ENCODE measurements around the gene KLHL3. TPM values are rescaled to one million over a fixed set of nuclear protein-coding genes. Genes with fewer than 3 reads are reported as not detected.
"Not testable (repeated sequence)": the region's sequence is repeated elsewhere in the genome, so short reads cannot be mapped to it uniquely, and the experiment has no call there.

Gene KLHL3
- total RNA-seq, 1 donor from 2014 or later: 16.8 TPM

DNA sequence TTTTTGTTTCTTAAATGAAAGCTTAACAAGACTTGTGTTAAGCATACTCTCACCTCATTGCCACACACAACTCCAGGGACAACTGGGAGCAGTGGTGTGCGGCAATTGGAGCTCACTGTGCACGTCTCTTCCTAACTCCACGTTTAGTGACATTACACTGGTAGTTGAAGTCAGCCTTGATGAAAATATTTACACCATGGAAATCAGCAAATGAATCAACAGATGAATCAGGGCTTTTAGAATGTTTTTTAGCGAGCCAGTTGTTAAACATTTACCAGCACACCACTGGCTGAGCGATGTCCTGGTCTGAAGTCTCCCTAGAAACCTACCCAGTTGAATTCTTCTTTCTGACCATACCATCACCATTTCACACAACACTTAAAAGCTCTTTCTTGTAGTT, 67.3 kb downstream of the KLHL3 start:
- DNase-seq (ENCODE audit: low spot score): no peak

DNA sequence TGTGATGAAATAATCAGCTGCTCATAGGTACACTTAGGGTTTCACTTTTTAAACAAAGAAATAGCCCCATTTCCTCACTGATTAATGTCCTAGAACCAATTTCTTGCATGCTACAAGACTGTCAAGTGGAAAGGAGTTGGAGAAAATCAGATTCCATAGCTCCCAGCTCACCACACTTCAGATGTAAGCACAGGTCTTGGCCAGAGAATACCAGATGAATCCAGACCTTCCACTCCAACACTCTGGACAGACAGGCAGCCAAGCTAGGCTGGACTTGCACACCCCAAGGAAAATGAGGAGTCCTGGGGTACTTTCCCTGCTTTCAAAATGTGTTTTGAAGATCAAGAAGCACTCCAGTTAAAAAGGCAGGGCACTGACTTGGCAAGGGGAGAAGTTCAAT, 68.5 kb downstream of the KLHL3 start:
- no peak for DNase-seq (ENCODE audit: low spot score)

- no peak for DNase-seq (ENCODE audit: low spot score)
Observed at GRCh38 chr5:137666901-137667300, 69.0 kb downstream of the KLHL3 start.

DNA sequence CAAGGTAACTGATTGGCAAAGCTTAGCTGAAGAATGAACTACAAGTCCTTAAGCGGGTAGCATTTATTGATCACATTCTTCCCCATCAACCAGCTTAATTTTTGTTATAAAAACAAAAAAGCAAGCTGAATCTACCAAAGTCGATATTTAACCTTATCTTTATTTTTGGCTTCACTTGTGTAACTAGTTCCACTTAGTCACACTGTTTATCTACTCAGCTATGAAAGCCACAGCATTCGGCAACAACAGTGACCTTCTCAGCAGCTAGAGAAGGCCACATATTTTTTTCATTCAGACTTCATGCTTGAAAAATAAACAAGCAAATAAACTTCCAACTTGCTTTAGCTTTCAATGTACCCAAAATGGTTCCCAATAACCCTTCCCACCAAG, 69.4 kb downstream of the KLHL3 start:
- no peak for DNase-seq (ENCODE audit: low spot score)

DNA sequence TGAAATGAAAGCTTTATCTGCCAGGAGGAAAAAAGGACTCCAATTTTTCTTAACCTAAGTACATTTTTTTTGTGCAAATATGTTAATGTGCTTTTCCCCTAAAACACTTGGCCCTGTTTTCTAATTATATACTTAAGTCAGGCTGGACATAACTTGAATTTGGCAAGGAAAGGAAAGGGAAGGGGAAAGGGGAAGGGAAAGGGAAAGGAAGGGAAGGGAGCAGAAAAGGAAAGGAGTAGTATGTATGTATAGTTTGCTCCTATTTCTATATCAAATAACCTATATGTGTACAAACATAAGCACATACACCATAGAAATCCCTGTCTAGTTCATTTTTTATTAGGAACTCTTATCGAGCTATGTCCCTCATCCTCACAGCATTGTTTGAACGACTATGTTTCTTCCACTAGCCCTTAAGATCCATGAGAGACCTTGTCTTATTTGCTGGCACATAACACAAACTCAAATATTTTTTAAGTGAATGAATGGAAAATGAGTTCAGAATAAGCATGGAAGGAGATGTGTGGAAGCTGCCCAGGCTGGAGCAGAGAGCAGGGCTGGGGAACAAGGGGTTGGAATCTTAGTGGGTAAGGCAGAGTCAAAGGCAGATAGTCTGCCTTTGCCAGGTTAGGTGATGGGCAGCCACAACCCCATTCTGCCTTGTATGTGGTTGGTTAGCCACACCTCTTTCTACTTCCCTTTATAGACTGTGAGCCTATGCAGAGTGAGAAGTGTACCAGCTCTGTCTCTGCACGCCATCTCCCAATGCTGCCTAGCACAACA, 70.0 kb downstream of the KLHL3 start:
- no peak for DNase-seq (ENCODE audit: low spot score)

DNA sequence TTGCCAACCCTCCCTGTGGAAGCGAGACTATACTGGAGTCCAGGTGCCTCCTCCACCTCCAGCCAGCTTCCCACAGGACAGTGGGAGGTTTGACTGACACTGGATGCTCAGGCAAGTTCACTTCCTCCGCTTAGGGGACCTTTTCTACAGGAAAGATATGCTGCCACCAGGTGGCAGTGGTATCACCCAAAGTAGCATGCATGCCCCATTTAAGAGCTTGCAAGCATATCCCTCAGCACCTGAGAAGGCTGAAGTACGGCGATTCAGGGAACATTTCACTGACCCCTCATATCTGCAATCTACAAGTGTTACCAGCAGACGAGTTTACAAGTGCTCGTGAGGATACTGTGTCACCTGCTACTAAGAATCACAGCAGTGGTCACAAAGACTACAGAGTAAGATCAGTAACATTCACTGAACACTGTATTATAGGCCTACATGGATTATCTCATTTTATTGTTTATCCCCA, 75.5 kb downstream of the KLHL3 start:
- DNase-seq (ENCODE audit: low spot score): peak; percentile 73

GRCh38 chr5:137659209-137659608, 76.7 kb downstream of the KLHL3 start:
- no peak for DNase-seq (ENCODE audit: low spot score)

DNA sequence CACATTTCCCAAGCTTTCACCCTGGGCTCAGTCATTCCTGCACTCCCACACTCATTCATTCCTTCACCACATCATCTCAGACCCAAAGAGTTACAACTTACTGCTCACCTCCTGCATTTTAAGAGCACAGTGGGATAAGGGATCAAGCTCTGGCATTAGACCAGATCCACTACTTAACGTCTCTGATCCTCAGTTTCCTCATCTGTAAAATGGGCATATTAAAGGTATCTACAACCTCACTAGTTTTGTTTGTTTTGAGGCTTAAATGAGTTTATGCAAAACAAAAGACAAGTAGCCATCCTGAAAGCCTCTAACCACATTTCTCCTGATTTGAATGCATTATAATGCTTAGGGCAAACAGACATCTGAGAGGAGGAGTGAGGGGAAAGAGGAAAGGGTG, 77.6 kb downstream of the KLHL3 start:
- no peak for DNase-seq (ENCODE audit: low spot score)

DNA sequence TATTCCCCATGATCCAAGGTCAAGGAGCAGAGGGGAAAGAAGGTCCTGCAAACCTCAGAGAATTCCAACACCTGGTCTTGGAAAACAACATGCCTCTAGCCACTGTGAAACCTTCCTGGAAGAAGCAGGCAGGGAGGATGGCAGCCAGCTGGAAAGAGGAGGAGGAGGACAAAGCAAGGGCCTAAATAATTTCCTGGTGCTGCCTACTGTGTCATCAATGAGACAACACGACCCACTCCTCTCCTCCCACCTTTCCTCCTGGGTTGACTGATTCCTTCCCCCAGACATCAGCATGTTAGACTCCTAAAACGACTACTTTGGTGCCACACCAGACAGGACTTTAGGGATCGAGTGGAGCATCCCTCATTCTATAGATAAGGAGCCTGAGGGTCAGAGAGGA, 78.8 kb downstream of the KLHL3 start:
- no peak for DNase-seq (ENCODE audit: low spot score)

GRCh38 chr5:137656558-137656957, 79.3 kb downstream of the KLHL3 start:
- DNase-seq (ENCODE audit: low spot score): no peak

- no peak for DNase-seq (ENCODE audit: low spot score)
Observed at GRCh38 chr5:137651022-137651421, 84.9 kb downstream of the KLHL3 start.

DNA sequence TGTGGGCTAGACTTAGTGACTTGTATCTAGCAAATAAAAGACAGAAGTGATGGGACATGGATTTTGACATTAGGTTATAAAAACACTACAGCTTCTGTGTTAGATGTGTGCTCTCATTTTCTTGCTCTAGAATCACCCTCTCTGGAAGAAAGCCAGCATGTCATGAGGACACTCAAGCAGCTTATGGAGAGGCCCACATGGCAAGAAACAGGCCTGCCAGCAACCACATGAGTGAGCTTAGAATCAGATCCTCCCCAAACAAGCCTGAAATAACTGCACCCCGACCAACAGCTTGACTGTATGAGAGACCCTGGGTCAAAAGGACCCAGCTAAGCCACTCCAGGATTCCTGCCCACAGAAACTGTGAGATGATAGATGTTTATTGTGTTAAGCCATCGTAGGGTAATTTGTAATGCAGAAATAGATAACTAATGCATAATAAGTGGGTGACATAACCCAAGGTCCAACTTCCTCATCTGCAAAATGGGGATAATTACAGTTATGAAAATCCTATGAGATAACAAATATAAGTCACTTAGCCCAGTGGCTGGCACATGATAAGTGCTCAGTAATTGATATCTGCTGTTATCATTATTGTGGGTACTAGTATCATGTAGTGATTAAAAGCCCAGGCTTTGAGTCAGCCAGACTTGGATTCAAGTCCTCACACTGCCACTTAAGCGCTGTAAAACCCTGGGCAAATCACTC, 86.5 kb downstream of the KLHL3 start:
- no peak for DNase-seq (ENCODE audit: low spot score)

GRCh38 chr5:137648361-137648760, 87.5 kb downstream of the KLHL3 start:
- no peak for DNase-seq (ENCODE audit: low spot score)

- DNase-seq (ENCODE audit: low spot score): no peak
Observed at GRCh38 chr5:137647401-137647800, 88.5 kb downstream of the KLHL3 start.

DNA sequence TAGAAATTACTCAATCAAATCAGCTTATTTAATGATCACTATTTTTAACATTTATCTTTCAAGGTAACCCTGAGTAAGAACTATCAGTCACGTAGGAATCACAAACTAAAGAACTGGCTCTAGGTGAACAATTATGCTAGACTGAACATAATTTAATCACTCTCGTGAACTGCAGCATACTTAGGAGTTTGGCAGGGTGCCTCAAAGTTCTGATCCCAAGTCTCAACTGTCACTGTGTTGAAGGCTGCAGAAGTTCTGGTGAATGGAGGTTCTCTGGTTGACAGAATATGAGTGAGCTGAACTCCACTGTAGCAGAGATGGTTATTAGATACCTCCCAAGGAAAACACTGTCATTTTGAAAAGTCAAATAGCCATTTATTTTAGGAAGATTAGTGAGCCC, 89.1 kb downstream of the KLHL3 start:
- DNase-seq (ENCODE audit: low spot score): no peak

DNA sequence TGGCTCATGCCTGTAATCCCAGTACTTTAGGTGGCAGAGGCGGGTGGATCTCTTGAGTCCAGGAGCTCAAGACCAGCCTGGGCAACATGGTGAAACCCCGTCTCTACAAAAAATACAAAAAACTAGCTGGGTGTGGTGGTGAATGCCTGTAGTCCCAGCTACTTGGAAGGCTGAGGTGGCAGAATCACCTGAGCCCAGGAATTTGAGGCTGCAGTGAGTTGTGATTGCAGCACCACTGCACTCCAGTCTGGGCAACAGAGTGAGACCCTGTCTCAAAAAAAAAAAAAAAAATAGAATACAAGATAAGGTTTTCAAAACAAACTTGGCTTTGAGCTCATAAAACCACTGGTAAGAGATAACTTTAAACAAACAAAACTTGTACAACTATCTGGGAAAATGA, 92.8 kb downstream of the KLHL3 start:
- DNase-seq (ENCODE audit: low spot score): not testable (repeated sequence)

GRCh38 chr5:137642091-137642490, 93.8 kb downstream of the KLHL3 start:
- no peak for DNase-seq (ENCODE audit: low spot score)

GRCh38 chr5:137641148-137641547, 94.7 kb downstream of the KLHL3 start:
- no peak for DNase-seq (ENCODE audit: low spot score)

DNA sequence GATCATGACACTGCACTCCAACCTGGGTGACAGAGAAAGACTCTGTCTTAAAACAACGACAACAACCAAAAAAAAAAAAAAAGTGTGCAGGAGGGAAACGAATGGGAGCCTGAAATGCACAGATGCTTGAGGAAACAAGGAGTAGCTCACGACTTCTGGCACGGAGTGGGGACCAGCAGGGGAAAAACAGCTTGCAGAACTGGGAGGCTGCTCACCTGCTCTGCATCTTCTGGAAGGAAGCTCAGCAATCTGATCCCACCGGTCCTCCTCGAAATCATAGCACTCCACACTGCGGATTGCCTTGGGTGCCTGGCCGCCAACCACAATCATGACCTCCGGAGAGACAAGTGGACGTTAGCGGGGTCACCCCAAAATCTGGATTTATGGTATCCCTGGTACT, 96.2 kb downstream of the KLHL3 start:
- no peak for DNase-seq (ENCODE audit: low spot score)

- no peak for DNase-seq (ENCODE audit: low spot score)
Observed at GRCh38 chr5:137638841-137639240, 97.0 kb downstream of the KLHL3 start.

DNA sequence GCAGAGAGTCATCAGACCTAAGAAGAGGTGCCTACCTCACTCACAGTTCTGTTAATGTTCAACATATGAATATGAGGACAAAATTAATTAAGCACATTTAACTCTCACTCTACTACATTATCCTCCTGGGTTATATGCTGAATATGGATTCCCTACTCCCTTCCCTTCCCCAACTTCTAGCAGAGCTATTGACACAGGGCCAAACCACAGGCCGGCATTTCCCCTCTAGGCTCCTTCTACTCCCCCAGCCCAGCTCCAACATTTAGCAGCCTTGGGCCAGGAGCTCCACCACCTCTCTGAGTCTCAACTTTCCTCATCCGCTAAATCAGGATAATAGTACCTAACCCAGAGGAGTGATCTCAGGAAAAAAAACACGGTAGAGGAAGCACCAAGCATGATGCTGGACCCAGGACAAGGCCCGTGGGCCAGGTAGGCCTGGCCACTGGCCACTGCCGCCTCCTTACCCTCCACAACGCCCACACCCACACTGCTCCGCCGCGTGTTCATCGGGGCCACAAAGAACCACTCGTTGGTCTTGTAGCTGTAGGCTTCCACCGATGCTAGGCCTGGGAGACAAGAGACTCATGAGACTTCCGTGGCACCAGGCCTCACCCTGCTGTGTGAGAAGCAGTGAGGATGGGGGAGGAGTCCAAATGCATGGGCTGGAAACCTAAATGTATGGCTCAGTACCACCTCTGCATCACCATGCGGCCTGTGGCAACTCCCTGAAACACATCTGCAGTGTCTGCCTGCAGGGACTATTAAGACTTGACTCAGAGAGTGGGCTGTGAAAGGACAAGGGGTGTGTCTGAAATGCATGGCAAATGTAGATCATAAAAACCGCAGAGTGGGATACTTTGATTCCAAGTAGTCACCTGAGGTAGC, 98.8 kb downstream of the KLHL3 start:
- DNase-seq (ENCODE audit: low spot score): no peak

GRCh38 chr5:137636099-137636498, 99.8 kb downstream of the KLHL3 start:
- no peak for DNase-seq (ENCODE audit: low spot score)
